ENCODE results near the gene PSEN2.

- no peak for TF ChIP-seq POLR2A (IDR thresholded peaks at IDR 0.05)
- TF ChIP-seq, protein P1, sequence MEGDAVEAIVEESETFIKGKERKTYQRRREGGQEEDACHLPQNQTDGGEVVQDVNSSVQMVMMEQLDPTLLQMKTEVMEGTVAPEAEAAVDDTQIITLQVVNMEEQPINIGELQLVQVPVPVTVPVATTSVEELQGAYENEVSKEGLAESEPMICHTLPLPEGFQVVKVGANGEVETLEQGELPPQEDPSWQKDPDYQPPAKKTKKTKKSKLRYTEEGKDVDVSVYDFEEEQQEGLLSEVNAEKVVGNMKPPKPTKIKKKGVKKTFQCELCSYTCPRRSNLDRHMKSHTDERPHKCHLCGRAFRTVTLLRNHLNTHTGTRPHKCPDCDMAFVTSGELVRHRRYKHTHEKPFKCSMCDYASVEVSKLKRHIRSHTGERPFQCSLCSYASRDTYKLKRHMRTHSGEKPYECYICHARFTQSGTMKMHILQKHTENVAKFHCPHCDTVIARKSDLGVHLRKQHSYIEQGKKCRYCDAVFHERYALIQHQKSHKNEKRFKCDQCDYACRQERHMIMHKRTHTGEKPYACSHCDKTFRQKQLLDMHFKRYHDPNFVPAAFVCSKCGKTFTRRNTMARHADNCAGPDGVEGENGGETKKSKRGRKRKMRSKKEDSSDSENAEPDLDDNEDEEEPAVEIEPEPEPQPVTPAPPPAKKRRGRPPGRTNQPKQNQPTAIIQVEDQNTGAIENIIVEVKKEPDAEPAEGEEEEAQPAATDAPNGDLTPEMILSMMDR (IDR thresholded peaks at IDR 0.05): no peak
These were observed 38.5 kb upstream of the PSEN2 start for GRCh38 chr1:226831953-226832352.
